Posterior vena cava (tissue), 2 donors: ENCODE data around the gene GALNT18. TPM values are rescaled to one million over a fixed set of nuclear protein-coding genes. Genes with fewer than 3 reads are reported as not detected.

Source experiments
- DNase-seq: peaks from one replicate; pipeline ENCODE4 v3.0.0-alpha.2; 2020; ENCODE audit warnings: low spot score
- intact Hi-C, 2 donors: fragments of 100-400 bp; cut with DNase I; formaldehyde crosslinking; loops; one replicate each; pipeline versions ENCODE4 v1.14.1 to v1.14.2; 2022 to 2023
- total RNA-seq, 2 donors: library from RNA; stranded (reverse); fragmentation: NEBNext Ultra II Directional; extraction: Animal tissue kit (Norgen Biotek cat#: 25700); gene quantifications; one replicate each; pipeline ENCODE4 v1.2.1, GENCODE V29; 2021
- donor health status: DM: yes; HTN: yes; CAD: no.
- donor health status: DM: yes; HTN: yes; CAD: no.

The GALNT18 gene
- total RNA-seq, 2 donors from 2014 or later: 21.4 to 28.0 TPM

GRCh38 chr11:11432621-11433319, 189.0 kb downstream of the GALNT18 start:
- intact Hi-C loops: no loop called here
- DNase-seq: no peak

DNA sequence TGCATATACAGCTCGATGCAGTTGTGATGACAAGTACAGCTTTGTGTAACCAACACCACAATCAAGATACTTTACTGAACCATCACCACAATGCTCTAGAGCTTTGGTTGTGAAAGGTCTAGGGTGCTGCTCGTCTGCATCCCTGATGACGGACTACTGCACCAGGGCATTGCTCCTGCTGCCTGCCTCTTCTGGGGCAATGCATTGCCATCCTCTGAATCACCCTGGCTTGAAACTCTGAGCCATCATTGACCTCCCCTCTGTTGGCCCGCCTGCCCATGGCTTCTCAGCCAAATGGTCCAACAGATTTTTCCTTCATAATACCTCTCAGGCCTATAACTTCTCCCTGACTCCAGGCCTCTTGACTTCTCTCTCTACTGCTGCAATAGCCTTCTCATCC, 191.4 kb downstream of the GALNT18 start:
- intact Hi-C loops: no loop called here
- no peak for DNase-seq

DNA sequence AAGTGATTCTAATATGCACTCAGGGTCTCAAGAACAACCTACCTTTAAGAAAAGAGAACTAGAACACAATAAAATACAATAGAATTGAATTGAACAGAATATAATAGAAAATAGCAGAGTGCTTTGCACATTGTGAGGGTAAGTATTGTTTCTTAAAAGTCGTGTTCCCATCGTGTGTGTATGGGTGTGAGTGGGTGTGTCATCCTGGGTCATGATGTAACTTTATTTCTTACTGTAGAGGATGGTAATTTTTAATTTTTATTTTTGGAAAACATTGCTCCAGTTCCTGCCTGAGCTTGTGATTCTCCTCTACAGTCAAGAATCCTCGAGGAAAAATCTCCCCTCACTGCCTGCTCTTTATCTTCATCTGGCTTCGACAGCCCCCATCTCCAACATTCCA, 193.1 kb downstream of the GALNT18 start:
- no peak for DNase-seq
- intact Hi-C loops: no loop called here

GRCh38 chr11:11427542-11427941, 194.3 kb downstream of the GALNT18 start:
- DNase-seq: no peak
- intact Hi-C loops: no loop called here

DNA sequence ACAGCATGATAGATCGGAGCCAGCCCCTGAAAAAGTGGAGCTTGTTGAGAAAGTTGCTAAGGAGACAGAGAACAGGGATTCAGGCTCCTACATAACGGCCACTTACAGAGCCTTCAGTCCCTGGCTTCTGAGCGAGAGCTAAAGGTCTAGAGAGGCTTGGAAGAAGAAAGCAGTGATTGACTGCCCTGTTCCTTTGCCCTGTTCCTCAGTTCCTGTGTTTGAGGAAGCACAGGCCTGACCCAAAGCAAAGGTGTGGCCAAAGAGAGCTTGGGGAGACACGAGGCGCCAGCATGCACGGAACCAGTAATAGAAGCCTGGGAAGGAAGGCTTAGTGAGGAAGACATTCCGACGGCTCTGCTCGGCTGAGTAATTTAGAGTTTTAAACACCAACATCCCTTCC, 194.7 kb downstream of the GALNT18 start:
- intact Hi-C loops: no loop called here
- DNase-seq: no peak

DNA sequence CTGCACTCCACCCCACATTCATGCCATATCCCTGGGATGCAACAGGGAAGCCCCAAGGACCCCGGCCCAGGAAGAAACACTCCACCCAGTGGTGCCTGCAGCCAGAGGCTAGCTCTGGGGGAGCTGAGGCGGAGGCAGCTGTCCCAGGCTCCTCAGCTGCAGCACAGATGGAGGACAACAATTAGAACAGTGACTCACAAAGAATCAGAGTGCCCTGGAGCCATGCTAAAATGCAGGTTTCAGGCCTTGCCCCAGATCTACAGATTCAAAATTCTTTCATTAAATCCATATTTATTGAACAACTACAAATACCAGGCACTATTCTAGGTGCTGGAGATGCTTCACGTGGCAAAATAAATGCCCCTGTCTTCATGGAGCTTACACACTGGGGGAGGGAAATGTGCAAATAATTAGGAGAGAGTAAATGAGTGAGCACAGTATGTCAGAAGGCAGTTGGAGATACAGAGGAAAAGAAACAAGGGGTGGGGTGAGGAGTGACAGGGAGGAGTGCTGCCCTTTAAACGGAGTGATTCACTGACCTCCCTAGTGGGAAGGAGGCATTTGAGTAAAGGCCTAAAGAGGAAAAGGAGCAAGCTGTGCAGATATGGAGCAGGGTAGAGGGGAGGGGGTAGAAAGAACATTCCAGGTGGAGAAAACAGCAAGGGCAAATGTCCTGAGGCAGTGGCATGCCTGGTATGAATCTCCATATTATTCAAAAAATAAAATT, 195.4 kb downstream of the GALNT18 start:
- no peak for DNase-seq
- intact Hi-C loops: no loop called here

DNA sequence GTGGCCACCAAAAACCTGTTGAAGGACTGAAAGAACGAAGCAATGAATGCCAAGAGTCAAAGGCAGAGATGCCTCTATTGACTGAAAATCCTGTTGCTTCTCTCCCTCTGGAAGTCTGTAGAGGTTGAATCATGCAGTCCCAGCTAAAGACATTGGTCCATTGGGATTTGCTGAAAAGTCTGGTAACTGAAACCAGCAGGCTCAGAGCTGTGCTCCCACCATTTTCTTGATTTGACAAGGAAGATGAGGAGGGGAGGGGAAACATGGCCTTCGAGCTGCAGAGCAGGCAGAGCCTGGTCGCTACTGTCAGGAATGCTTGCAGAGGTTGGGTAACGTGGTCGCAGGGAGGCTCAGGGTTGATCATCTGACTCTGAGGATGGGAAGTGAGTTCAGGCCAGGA, 196.0 kb downstream of the GALNT18 start:
- DNase-seq: no peak
- intact Hi-C loops: no loop called here

DNA sequence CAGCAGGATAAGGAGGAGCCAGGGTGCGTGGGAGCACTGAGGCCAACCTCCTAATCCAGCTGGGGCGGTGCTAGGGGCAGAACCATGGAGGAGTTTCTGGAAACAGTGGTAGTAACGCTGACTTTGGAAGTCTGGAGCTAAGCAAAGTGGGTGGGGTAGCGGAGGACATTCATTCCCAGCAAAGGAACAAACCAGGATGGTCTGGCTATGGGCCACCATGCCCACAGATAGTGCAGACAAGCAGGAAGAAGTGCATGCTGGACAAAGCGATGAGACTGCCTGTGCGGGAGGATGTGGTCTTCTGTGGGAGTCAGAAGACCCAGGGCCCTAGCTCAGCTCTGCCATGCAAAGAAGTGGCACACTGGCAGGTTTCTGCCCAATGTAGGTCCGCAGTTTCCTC, 197.1 kb downstream of the GALNT18 start:
- intact Hi-C loops: no loop called here
- DNase-seq: no peak

- intact Hi-C loops: no loop called here
- DNase-seq: no peak
Measured at GRCh38 chr11:11422411-11423128, 199.2 kb downstream of the GALNT18 start.

GRCh38 chr11:11421509-11421908, 200.3 kb downstream of the GALNT18 start:
- no peak for DNase-seq
- intact Hi-C loops: no loop called here

DNA sequence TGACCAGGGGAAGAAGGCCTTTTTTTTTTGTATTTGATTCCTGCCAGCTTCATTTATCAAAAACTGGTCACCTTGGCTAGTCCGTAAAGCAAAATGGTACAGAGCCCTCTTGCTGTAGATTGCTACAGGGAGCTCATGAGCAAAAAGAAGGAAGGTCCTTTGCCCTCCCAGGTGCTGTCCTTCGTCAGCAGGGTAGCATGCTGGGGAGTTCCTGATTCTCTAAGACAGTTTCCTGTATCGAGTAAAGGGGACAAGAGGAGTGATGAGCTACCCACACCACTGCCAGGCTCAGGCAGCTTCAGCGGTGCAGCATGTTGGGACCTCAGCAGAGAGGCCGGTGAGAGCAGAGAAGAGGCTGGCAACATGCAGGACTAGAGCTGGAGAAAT, 200.9 kb downstream of the GALNT18 start:
- DNase-seq: no peak
- intact Hi-C loops: no loop called here

DNA sequence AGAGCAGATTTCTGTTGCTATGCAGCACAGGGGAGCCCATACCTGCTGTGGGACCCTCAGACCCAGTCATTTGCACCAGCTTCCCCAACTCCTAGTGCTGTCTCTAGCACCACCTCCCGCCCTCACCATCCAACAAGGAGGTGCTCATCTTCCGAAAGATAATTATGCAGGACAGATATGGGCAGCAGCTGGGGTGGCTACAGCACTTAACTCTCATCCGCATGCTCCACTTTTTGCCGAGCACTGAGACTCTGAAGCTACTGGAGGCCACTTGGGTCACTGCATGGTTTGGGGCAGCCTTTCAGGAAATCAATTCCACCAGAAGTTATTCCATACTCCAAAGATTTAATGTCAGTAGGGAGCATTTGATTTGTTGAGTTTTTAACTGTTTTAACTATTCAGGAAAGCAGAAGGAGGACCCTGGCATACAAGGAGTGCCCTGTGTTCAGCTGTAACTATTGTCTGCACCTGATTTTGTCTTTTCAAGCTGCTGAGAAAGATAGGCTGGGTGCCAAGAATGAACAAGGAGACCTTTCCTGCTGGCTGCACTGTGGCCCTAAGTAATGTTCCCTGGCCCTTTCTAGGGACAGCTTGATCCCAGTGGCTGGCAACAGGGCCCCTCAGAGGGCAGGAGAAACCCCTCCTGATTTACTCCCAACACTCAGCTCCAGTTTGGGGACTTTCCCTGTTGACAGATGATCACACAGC, 201.5 kb downstream of the GALNT18 start:
- no peak for DNase-seq

GRCh38 chr11:11419747-11420146, 202.1 kb downstream of the GALNT18 start:
- intact Hi-C loops: no loop called here
- DNase-seq: no peak

More for the DNA sequence above, 201.5 kb downstream of the GALNT18 start:
- intact Hi-C loops: no loop called here

- DNase-seq: no peak
- intact Hi-C loops: no loop called here
Measured at GRCh38 chr11:11416917-11417316, 204.9 kb downstream of the GALNT18 start.

- intact Hi-C loops: no loop called here
Measured at GRCh38 chr11:11416502-11416901, 205.3 kb downstream of the GALNT18 start.

DNA sequence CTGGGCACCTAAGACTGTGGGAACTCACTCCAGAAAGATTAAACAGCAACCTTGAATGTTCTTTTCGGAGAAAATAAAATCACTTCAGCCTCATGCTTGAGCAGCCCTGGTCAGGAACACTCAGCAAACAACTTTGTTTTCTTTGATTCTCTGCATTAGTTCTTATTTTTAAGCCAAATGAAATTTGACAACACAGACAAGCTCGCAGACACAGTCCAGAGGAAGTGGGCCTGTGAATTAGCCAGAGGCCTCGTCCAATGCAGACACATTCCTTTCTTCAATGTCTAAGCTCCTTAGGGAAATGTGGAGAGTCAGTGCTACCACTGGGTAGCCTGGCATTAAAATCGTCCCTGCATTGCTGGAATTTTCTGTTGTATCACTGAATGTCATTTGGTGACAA, 205.9 kb downstream of the GALNT18 start:
- DNase-seq: no peak
- intact Hi-C loops: no loop called here

More at GRCh38 chr11:11416502-11416901, 205.3 kb downstream of the GALNT18 start:
- no peak for DNase-seq

DNA sequence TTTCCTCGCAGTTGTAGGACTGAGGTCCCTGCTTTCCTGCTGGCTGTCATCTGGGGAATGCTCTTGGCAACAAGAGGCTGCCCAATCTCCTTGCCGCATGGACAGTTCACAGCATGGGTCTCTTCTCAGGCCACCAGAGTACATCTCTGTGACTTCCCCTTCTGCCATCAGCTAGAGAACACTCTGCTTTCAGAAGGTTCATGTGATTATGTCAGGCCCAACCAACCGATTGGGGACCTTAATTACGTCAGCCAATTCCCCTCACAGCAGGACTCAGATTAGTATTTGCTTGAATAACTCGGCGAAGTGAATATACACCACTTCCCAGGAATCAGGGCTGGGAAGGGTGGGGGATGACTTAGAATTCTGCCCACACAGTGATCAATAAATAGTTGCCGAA, 206.8 kb downstream of the GALNT18 start:
- DNase-seq: no peak
- intact Hi-C loops: no loop called here

GRCh38 chr11:11413776-11414175, 208.0 kb downstream of the GALNT18 start:
- DNase-seq: no peak
- intact Hi-C loops: no loop called here

DNA sequence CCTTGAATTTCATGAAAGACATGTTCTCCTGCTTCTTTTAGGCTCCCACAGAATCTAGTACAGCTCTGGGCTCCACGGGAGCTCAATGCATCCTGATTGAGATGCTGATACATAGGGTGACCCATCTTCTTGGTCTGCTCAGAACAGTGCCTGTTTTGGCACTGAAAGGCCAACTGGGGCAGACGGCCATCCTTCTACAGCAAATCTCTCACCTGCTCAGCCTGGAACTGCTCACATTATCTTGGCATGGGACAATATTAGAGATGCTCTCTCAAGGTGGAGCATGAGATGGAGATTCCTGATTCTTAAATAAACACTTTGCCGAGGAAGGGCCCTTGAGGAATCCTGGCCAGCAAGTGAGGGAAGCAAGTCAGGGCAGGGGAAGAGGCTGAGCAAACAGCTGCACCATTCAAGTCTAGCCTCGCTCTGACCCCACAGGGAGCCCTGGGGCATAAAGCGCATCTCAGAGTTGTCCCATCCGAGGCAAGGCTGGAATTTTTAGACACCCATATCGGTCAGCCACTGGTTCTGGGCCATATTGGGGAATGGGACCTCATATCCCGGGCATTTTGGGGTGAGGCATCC, 210.3 kb downstream of the GALNT18 start:
- intact Hi-C loops: no loop called here
- no peak for DNase-seq

DNA sequence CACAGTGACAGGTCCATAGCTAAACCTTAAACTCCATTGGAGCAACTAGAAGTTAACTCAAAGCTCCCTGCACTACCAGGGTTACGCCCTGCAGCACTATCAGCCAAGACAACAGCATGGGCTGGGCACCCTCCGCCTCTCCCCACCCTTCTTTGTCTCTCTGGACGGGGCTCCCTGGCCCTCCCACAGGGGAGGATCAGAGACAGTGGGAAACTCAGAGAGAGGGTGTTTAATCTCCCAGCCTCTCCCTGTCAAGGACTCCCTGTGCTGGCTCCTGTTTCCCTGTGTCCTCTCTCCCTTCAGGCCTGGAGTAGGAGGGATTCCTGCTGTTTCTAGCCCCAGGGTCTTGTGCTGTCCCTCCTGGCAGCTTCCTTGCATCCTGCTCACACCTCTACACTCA, 211.9 kb downstream of the GALNT18 start:
- DNase-seq: no peak

More for the DNA sequence above, 211.9 kb downstream of the GALNT18 start:
- intact Hi-C loops: no loop called here
